Muscle of back (tissue), 11 donors: ENCODE measurements around the gene RAB14. TPM values are rescaled to one million over a fixed set of nuclear protein-coding genes. Genes with fewer than 3 reads are reported as not detected.
"Not testable (repeated sequence)": the region's sequence is repeated elsewhere in the genome, so short reads cannot be mapped to it uniquely, and the experiment has no call there.

Source experiments
- DNase-seq, 3 donors: peaks; one replicate each; pipeline versions ENCODE4 v3.0.0 to v3.0.0-alpha.2; 2013
- polyA plus RNA-seq, 10 donors: library from polyadenylated mRNA; unstranded; fragments of 120-200 nt; gene quantifications; one replicate each; pipeline ENCODE4 v1.2.1, GENCODE V29; 2013; ENCODE audit not compliant: insufficient read length in 10 of 10

Gene RAB14
- polyA plus RNA-seq, 10 donors: 48.6 to 68.1 (median 55.4) TPM

DNA sequence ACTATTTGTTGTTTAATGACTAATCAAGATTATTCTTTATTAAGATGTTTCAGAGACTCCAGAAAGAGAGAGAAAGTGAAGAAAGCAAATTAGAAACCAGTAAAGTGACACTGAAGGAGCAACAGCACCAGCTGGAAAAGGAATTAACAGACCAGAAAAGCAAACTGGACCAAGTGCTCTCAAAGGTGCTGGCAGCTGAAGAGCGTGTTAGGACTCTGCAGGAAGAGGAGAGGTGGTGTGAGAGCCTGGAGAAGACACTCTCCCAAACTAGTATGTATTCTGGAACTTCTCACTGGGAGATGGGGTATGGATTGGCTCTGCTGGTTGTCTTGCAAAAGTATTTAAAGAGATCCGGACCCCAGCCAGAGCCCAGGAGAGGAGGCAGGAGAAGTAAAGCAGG, 33.6 kb downstream of the RAB14 start:
- DNase-seq: no peak

DNA sequence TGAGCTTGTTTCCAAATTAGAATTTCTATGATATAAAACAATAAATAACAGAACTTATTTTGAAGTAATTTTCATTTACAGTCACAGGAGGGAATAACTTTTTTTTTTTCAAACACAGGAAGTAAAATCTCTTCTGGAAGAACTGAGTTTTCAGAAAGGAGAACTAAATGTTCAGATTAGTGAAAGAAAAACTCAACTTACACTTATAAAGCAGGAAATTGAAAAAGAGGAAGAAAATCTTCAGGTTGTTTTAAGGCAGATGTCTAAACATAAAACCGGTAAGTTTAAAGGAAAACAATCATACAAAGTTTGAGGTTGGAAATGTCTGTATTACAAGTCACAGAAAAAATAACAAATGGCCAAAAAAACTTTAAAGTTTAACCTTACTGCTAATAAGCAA, 41.6 kb downstream of the RAB14 start:
- no peak for DNase-seq

GRCh38 chr9:121157939-121158338, 43.7 kb downstream of the RAB14 start:
- DNase-seq: no peak

GRCh38 chr9:121156263-121156731, 45.4 kb downstream of the RAB14 start:
- peak in 2 of 3 donors; percentile 11 to 84 for DNase-seq

GRCh38 chr9:121154782-121155181, 46.9 kb downstream of the RAB14 start:
- no peak for DNase-seq

GRCh38 chr9:121153642-121154041, 48.0 kb downstream of the RAB14 start:
- DNase-seq: no peak

DNA sequence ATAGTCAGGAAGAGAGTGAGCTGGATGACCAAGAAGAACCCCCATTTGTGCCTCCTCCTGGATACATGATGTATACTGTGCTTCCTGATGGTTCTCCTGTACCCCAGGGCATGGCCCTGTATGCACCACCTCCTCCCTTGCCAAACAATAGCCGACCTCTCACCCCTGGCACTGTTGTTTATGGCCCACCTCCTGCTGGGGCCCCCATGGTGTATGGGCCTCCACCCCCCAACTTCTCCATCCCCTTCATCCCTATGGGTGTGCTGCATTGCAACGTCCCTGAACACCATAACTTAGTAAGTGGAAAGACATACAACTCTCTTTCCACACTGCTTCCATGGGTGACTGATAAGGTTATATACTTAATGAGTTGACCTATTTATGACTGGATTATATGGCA, 51.5 kb downstream of the RAB14 start:
- no peak for DNase-seq

GRCh38 chr9:121144482-121144881, 57.2 kb downstream of the RAB14 start:
- DNase-seq: no peak

DNA sequence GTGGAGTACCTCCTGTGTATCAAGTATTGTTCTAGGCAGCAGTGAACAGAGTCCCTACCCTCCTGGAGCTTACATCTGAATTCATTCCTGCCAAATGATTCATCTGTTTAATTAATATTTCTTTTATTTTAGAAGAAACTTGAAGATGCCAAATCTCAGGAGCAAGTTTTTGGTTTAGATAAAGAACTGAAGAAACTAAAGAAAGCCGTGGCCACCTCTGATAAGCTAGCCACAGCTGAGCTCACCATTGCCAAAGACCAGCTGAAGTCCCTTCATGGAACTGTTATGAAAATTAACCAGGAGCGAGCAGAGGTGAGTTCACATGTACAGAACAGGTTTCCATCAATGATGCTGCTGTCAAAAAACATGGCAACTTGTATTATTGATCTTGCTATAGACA, 57.9 kb downstream of the RAB14 start:
- no peak for DNase-seq

GRCh38 chr9:121141706-121142105, 60.0 kb downstream of the RAB14 start:
- DNase-seq: no peak

GRCh38 chr9:121141306-121141705, 60.4 kb downstream of the RAB14 start:
- peak in 2 of 3 donors; percentile 21 to 56 for DNase-seq

DNA sequence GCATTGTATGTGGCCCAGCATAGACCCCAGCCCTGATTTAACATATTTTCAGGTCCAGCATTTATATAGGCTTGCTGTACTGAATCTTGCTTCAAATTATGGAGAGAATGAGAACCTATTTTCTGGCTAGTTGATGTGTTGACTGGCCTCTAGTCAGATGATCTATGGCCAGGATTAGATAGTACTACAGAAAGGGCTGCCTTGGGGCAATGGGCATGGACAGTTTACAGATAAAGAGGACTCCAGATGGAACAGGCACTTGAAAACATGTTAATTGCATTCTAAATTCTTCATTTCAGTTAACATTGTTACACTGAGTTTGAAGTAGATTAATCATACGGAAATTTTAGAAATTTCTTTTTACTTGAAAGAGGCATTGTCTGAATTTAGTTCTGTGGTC, 61.5 kb downstream of the RAB14 start:
- DNase-seq: no peak

- DNase-seq: no peak
Observed at GRCh38 chr9:121138973-121139372, 62.7 kb downstream of the RAB14 start.

DNA sequence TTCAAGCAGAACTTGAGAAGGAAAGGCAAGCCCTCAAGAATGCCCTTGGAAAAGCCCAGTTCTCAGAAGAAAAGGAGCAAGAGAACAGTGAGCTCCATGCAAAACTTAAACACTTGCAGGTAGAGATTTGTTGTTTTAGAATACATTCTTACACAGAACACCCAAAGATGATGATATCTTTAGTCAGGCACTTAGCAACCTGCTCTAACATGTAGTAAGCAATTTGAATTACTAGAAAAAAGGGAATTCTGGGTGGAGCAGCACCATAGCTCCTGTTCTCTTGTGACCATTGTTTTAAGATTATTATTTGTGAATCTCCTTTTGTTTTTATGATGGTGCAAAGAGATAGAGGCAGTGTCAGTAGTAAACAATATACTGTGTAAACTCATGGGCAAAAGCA, 63.1 kb downstream of the RAB14 start:
- no peak for DNase-seq

DNA sequence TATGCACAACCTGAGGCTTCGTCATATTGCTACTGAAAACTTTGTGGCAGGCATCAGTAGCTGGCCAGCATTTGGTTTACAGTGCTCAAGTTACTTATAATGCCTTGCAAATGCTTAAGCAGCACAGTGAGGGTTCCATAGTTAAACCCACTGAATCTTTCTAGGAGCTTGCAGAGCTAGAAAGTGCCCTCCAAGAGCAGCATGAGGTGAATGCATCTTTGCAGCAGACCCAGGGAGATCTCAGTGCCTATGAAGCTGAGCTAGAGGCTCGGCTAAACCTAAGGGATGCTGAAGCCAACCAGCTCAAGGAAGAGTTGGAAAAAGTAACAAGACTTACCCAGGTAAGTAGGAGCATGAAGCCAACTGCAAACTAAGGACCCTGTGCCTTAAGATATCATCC, 66.0 kb downstream of the RAB14 start:
- no peak for DNase-seq

GRCh38 chr9:121133104-121133816, 68.4 kb downstream of the RAB14 start:
- no peak for DNase-seq

DNA sequence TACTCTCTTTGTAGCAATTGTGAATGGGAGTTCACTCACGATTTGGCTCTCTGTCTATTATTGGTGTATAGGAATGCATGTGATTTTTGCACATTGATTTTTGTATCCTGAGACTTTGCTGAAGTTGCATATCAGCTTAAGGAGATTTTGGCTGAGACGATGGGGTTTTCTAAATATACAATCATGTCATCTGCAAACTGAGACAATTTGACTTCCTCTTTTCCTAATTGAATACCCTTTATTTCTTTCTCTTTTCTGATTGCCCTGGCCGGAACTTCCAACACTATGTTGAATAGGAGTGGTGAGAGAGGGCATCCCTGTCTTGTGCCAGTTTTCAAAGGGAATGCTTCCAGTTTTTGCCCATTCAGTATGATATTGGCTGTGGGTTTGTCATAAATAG, 72.3 kb downstream of the RAB14 start:
- DNase-seq: not testable (repeated sequence)

Other genes starting within 250 kb of the RAB14 start
- 10 to 100 TPM in 3 of 10 donors, 1 to 10 TPM in 7; 5.6 to 12.3 (median 9.1) TPM for gene C5, start 151.6 kb downstream of the RAB14 start, polyA plus RNA-seq
- gene CNTRL, start 126.9 kb downstream of the RAB14 start, polyA plus RNA-seq: 10 to 100 TPM; 12.9 to 25.0 (median 18.2) TPM
- gene GSN, start 66.3 kb upstream of the RAB14 start, polyA plus RNA-seq: 100 to 1,000 TPM; 212 to 476 (median 288) TPM
- gene STOM, start 168.4 kb upstream of the RAB14 start, polyA plus RNA-seq: 10 to 100 TPM; 55.3 to 87.1 (median 78.1) TPM